H1 (cell line): ENCODE results near the gene RBMS1. TPM values are rescaled to one million over a fixed set of nuclear protein-coding genes. Genes with fewer than 3 reads are reported as not detected.

Experiments
- ASH2L ChIP-seq: fragments of 200-600, 300-600 bp; sonication (generic); IDR thresholded peaks from one replicate; pipeline ENCODE4 v1.7.1; 2017; ENCODE audit warnings: low read length
- ATF3 ChIP-seq: IDR thresholded peaks from 2 replicates; pipeline ENCODE4 v1.6.1; 2011; ENCODE audit warnings: low read depth, mild to moderate bottlenecking, low read length; ENCODE audit not compliant: insufficient read depth
- CHD7 ChIP-seq: fragments of 300-600 bp; sonication (generic); IDR thresholded peaks from 2 replicates; pipeline ENCODE4 v1.7.1; 2012; ENCODE audit warnings: low read length, moderate library complexity, mild to moderate bottlenecking, inconsistent platforms; ENCODE audit not compliant: insufficient replicate concordance
- JUN ChIP-seq: IDR thresholded peaks from 2 replicates; pipeline ENCODE4 v1.6.1; 2011; ENCODE audit warnings: low read depth, mild to moderate bottlenecking, improper control_type of control experiment, low read length
- MAX ChIP-seq: IDR thresholded peaks from 2 replicates; pipeline ENCODE4 v1.6.1; 2012; ENCODE audit warnings: inconsistent platforms
- PHF8 ChIP-seq: fragments of 200-600 bp; sonication (generic); conservative IDR thresholded peaks from 2 replicates; pipeline ENCODE4 v1.7.1; 2012; ENCODE audit warnings: low read depth, mild to moderate bottlenecking, inconsistent platforms, low read length, moderate library complexity
- POLR2A ChIP-seq, 2 experiments: IDR thresholded peaks; 1 replicate in 1 of 2; 2 replicates in 1 of 2; pipeline ENCODE4 v1.6.1; 2011; ENCODE audit warnings: low read depth in 2 of 2, low read length in 2 of 2, mild to moderate bottlenecking in 2 of 2; ENCODE audit errors: control extremely low read depth in 1 of 2
- SIN3A ChIP-seq, 2 experiments: IDR thresholded peaks in 1 of 2; conservative IDR thresholded peaks in 1 of 2; 2 replicates each; pipeline ENCODE4 v1.6.1; 2011 to 2012; ENCODE audit warnings: low read length in 2 of 2, improper control_type of control experiment in 1 of 2, low read depth in 1 of 2, mild to moderate bottlenecking in 1 of 2
- SP2 ChIP-seq: IDR thresholded peaks from 2 replicates; pipeline ENCODE4 v1.6.1; 2012; ENCODE audit warnings: mild to moderate bottlenecking, low read length, inconsistent platforms
- polyA plus RNA-seq, 7 experiments: library from polyadenylated mRNA; depleted of rRNA in 3 of 7; stranded (reverse) in 5 of 7; unstranded in 2 of 7; fragments of >200 nt in 5 of 7; fragments of 200-250 nt in 2 of 7; gene quantifications; 1 replicate in 5 of 7; 2 replicates in 1 of 7; 4 replicates in 1 of 7; pipeline versions ENCODE4 v1.2.1 to v1.2.3, GENCODE V29; 2011 to 2013; ENCODE audit warnings: missing spikeins in 2 of 7, mixed read lengths in 2 of 7
- total RNA-seq: library from RNA; stranded (reverse); fragmentation: NEBNext Ultra II Directional; extraction: Animal tissue kit (Norgen Biotek cat#: 25700); gene quantifications from 2 replicates; pipeline ENCODE4 v1.2.1, GENCODE V29; 2021

Gene RBMS1
- total and polyA plus RNA-seq, 2 of the 8 experiments (the other 6 are each of a cell fraction or from before 2014, with no cell fraction given) = 53.7 to 60.0 TPM

- TF ChIP-seq CHD7 = no peak
- no peak for TF ChIP-seq ATF3
- TF ChIP-seq MAX = no peak; the same call in 1 of the 2 replicates
- TF ChIP-seq JUN = no peak
- TF ChIP-seq SIN3A (conservative IDR thresholded peaks at IDR 0.05 in 1 of 2, IDR thresholded peaks at IDR 0.05 in 1 of 2; ENCODE audit: low read depth in 1 of 2, low read length in 2 of 2) = 0 out of 4 replicates have a peak, but pooled peaks of 1 of the 2 experiments have one; percentile 59
- TF ChIP-seq ASH2L = peak; percentile 87
- TF ChIP-seq SP2 = no peak
- TF ChIP-seq PHF8 = peak; percentile 56
- peak; percentile 74 to 92 for TF ChIP-seq POLR2A (IDR thresholded peaks at IDR 0.05; ENCODE audit: control extremely low read depth in 1 of 2, low read depth in 2 of 2, low read length in 2 of 2)
Measured at GRCh38 chr2:160492401-160493226, 993 bp downstream of the RBMS1 start (continued).
